ENCODE results near the gene ATOX1. TPM values are rescaled to one million over a fixed set of nuclear protein-coding genes. Genes with fewer than 3 reads are reported as not detected.
A peak's percentile ranks its signal among the peaks of the same experiment; 100 is the strongest.
"Not testable (repeated sequence)": the region's sequence is repeated elsewhere in the genome, so short reads cannot be mapped to it uniquely, and the experiment has no call there.

Gene ATOX1
- polyA plus RNA-seq (ENCODE audit: low read depth in 6 of 6) = 10 to 100 TPM; 51.7 to 74.8 (median 59.4) TPM

GRCh38 chr5:151758430-151759241, at the start of gene ATOX1:
TSS of gene ATOX1 (minus strand) at chr5:151758631. CDS start at chr5:151758551, 80 bp downstream.
- peak within 1 kb of the TSS; percentile 49 to 98 (median 94) for H3K27ac Mint-ChIP-seq
- ATAC-seq (ENCODE audit: low read depth in 2 of 2) (peak; percentile 97 to 98), DNase-seq (peak; percentile 89)
- no peaks in the 10 kb centered on the region for H3K9me3 Mint-ChIP-seq
- H3K36me3 Mint-ChIP-seq = no peaks in the 10 kb centered on the region
- H3K4me3 Mint-ChIP-seq = peak within 1 kb of the TSS; percentile 90 to 96 (median 92)
- H3K4me1 Mint-ChIP-seq = peaks cover 21 to 44% (median 38%) of the 10 kb centered on the region in 3 donors
- no peaks in the 10 kb centered on the region for H3K27me3 Mint-ChIP-seq

GRCh38 chr5:151805414-151806223, 47.2 kb upstream of the ATOX1 start:
- ATAC-seq (ENCODE audit: low read depth in 2 of 2) = no peak
- Mint-ChIP-seq H3K9me3 (no peaks in the 10 kb centered on the region), H3K36me3 (peaks cover 7 to 24% of the 10 kb centered on the region in 2 donors), H3K27ac (peak overlapping the region in 2 of 6 donors; percentile 16 to 57), H3K27me3 (no peaks in the 10 kb centered on the region), H3K4me3 (no peak overlapping the region), H3K4me1 (no peaks in the 10 kb centered on the region)
- no peak for DNase-seq

- Mint-ChIP-seq H3K36me3 (peaks cover 21 to 32% of the 10 kb centered on the region in 2 donors), H3K4me1 (peaks cover 0 to 13% (median 6%) of the 10 kb centered on the region in 3 donors), H3K4me3 (no peak overlapping the region), H3K27ac (no peak overlapping the region), H3K27me3 (no peaks in the 10 kb centered on the region), H3K9me3 (no peaks in the 10 kb centered on the region)
- DNase-seq (no peak), ATAC-seq (ENCODE audit: low read depth in 2 of 2) (no peak)
Measured at GRCh38 chr5:151800532-151800931, 42.1 kb upstream of the ATOX1 start.

GRCh38 chr5:151799407-151799806, 41.0 kb upstream of the ATOX1 start:
- peak overlapping the region in 2 of 6 donors; percentile 37 to 41 for H3K27ac Mint-ChIP-seq

GRCh38 chr5:151798674-151799073, 40.2 kb upstream of the ATOX1 start:
- peaks cover 0 to 13% (median 11%) of the 10 kb centered on the region in 3 donors for H3K4me1 Mint-ChIP-seq
- H3K36me3 Mint-ChIP-seq = peaks cover 21 to 40% of the 10 kb centered on the region in 2 donors
- H3K27ac Mint-ChIP-seq = peak overlapping the region in 1 of 6 donors; percentile 66
- DNase-seq (no peak), ATAC-seq (ENCODE audit: low read depth in 2 of 2) (no peak)
- H3K9me3 Mint-ChIP-seq = no peaks in the 10 kb centered on the region
- H3K4me3 Mint-ChIP-seq = no peak overlapping the region
- H3K27me3 Mint-ChIP-seq = no peaks in the 10 kb centered on the region

More at GRCh38 chr5:151799407-151799806, 41.0 kb upstream of the ATOX1 start:
- Mint-ChIP-seq H3K27me3 (no peaks in the 10 kb centered on the region), H3K9me3 (no peaks in the 10 kb centered on the region), H3K4me3 (no peak overlapping the region), H3K4me1 (peaks cover 0 to 13% (median 8%) of the 10 kb centered on the region in 3 donors), H3K36me3 (peaks cover 21 to 37% of the 10 kb centered on the region in 2 donors)
- ATAC-seq (ENCODE audit: low read depth in 2 of 2) = no peak
- DNase-seq = no peak

GRCh38 chr5:151795426-151795825, 37.0 kb upstream of the ATOX1 start:
- Mint-ChIP-seq H3K27me3 (no peaks in the 10 kb centered on the region), H3K4me1 (peaks cover 0 to 13% (median 11%) of the 10 kb centered on the region in 3 donors), H3K9me3 (no peaks in the 10 kb centered on the region), H3K36me3 (peaks cover 28 to 29% of the 10 kb centered on the region in 2 donors), H3K4me3 (no peak overlapping the region), H3K27ac (no peak overlapping the region)
- DNase-seq (no peak), ATAC-seq (ENCODE audit: low read depth in 2 of 2) (no peak)

GRCh38 chr5:151793358-151793757, 34.9 kb upstream of the ATOX1 start:
- ATAC-seq (ENCODE audit: low read depth in 2 of 2) = no peak
- Mint-ChIP-seq H3K27ac (peak overlapping the region in 1 of 6 donors; percentile 56), H3K4me3 (no peak overlapping the region), H3K27me3 (no peaks in the 10 kb centered on the region), H3K9me3 (no peaks in the 10 kb centered on the region), H3K36me3 (peaks cover 17 to 31% of the 10 kb centered on the region in 2 donors), H3K4me1 (peaks cover under 1 to 8% (median 6%) of the 10 kb centered on the region in 3 donors)
- DNase-seq = no peak

- ATAC-seq (ENCODE audit: low read depth in 2 of 2) = no peak
- Mint-ChIP-seq H3K27ac (no peak overlapping the region), H3K36me3 (peaks cover 8 to 13% of the 10 kb centered on the region in 2 donors), H3K27me3 (no peaks in the 10 kb centered on the region), H3K4me3 (no peak overlapping the region), H3K9me3 (no peaks in the 10 kb centered on the region), H3K4me1 (peaks cover 14 to 37% (median 15%) of the 10 kb centered on the region in 3 donors)
- DNase-seq = no peak
Measured at GRCh38 chr5:151787817-151788216, 29.4 kb upstream of the ATOX1 start.

- Mint-ChIP-seq H3K4me3 (no peak overlapping the region), H3K9me3 (no peaks in the 10 kb centered on the region), H3K4me1 (peaks cover 14 to 49% (median 16%) of the 10 kb centered on the region in 3 donors), H3K36me3 (peaks cover 4 to 13% of the 10 kb centered on the region in 2 donors), H3K27me3 (no peaks in the 10 kb centered on the region), H3K27ac (peak overlapping the region in 2 of 6 donors; percentile 63 to 79)
- ATAC-seq (ENCODE audit: low read depth in 2 of 2) (no peak), DNase-seq (no peak)
Measured at GRCh38 chr5:151786468-151786867, 28.0 kb upstream of the ATOX1 start.

GRCh38 chr5:151784141-151784540, 25.7 kb upstream of the ATOX1 start:
- DNase-seq (no peak), ATAC-seq (ENCODE audit: low read depth in 2 of 2) (no peak)
- H3K4me1 Mint-ChIP-seq = peaks cover 30 to 69% (median 36%) of the 10 kb centered on the region in 3 donors
- peaks cover 0 to 12% of the 10 kb centered on the region in 2 donors for H3K36me3 Mint-ChIP-seq
- H3K27me3 Mint-ChIP-seq = no peaks in the 10 kb centered on the region
- H3K4me3 Mint-ChIP-seq = peak overlapping the region in 2 of 8 donors; percentile 20
- H3K9me3 Mint-ChIP-seq = no peaks in the 10 kb centered on the region
- H3K27ac Mint-ChIP-seq = peak overlapping the region in 3 of 6 donors; percentile 37 to 79 (median 60)

- peaks cover 0 to 10% of the 10 kb centered on the region in 2 donors for H3K36me3 Mint-ChIP-seq
- peak overlapping the region in 2 of 8 donors; percentile 37 to 49 for H3K4me3 Mint-ChIP-seq
- not testable (repeated sequence) for DNase-seq; ATAC-seq (ENCODE audit: low read depth in 2 of 2); H3K27ac Mint-ChIP-seq; H3K27me3 Mint-ChIP-seq; H3K9me3 Mint-ChIP-seq
- peaks cover 35 to 74% (median 38%) of the 10 kb centered on the region in 3 donors for H3K4me1 Mint-ChIP-seq
Measured at GRCh38 chr5:151783664-151784063, 25.2 kb upstream of the ATOX1 start.

- Mint-ChIP-seq H3K27me3 (no peaks in the 10 kb centered on the region), H3K4me3 (no peak overlapping the region), H3K4me1 (peaks cover 47 to 79% (median 50%) of the 10 kb centered on the region in 3 donors), H3K27ac (peak overlapping the region in 1 of 6 donors; percentile 45), H3K36me3 (peaks cover 0 to 23% of the 10 kb centered on the region in 2 donors), H3K9me3 (no peaks in the 10 kb centered on the region)
- DNase-seq = no peak
- ATAC-seq (ENCODE audit: low read depth in 2 of 2) = no peak
Measured at GRCh38 chr5:151781201-151781600, 22.8 kb upstream of the ATOX1 start.

GRCh38 chr5:151780348-151780747, 21.9 kb upstream of the ATOX1 start:
- peaks cover 50 to 82% (median 55%) of the 10 kb centered on the region in 3 donors for H3K4me1 Mint-ChIP-seq
- H3K9me3 Mint-ChIP-seq = no peaks in the 10 kb centered on the region
- H3K4me3 Mint-ChIP-seq = peak overlapping the region in 5 of 8 donors; percentile 23 to 65 (median 44)
- ATAC-seq (ENCODE audit: low read depth in 2 of 2) (no peak), DNase-seq (no peak)
- H3K27me3 Mint-ChIP-seq = no peaks in the 10 kb centered on the region
- peak overlapping the region in 5 of 6 donors; percentile 23 to 88 (median 58) for H3K27ac Mint-ChIP-seq
- peaks cover 0 to 23% of the 10 kb centered on the region in 2 donors for H3K36me3 Mint-ChIP-seq
